HG03103 (cell line): ENCODE measurements around the gene REPS2.

Experiments used
- ATAC-seq: cut with Tn5 transposase; IDR thresholded peaks from one replicate; pipeline ENCODE4 v1.9.1; 2021; ENCODE audit warnings: low read depth; ENCODE audit not compliant: unreplicated experiment

REPS2 gene

DNA sequence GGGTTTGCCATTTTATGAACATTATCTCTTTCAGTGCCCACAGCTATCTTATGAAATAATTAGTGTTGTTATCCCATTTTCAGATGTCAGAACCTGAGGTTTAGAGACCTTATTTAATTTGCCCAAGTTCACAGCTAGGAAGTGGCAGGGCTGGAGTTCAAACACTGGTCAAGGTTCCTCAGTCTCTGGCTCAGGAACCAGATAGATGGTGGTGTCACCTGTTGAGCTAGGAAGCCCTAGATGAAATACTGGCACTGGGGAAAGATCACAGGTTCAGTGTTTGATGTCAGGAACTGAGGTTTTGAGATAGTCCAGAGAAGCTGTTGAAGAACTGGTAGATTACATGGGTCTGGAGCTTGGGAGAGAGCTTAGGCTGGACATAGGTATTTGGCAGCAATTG is 85.4 kb downstream of the REPS2 start:
- no peak for ATAC-seq

DNA sequence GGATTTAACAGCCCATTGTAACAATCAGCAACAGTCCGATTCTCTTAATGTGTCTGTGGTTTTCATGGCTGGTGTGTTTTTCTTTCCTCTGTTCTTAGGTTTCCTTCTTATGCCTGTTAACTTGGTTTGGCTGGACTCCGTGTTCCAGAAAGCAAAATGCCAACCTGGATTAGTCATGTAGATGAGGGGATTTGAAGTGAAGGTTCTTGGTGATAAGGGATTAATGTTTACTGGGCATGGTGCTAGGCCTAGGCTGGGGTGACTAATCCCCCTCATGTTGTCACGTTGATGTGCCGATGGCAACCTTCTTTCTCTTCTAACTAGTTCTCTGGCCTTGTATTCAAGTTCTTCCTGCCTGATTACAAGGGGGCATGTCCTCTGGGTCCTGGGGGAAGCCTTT is 85.9 kb downstream of the REPS2 start:
- ATAC-seq, result no peak

DNA sequence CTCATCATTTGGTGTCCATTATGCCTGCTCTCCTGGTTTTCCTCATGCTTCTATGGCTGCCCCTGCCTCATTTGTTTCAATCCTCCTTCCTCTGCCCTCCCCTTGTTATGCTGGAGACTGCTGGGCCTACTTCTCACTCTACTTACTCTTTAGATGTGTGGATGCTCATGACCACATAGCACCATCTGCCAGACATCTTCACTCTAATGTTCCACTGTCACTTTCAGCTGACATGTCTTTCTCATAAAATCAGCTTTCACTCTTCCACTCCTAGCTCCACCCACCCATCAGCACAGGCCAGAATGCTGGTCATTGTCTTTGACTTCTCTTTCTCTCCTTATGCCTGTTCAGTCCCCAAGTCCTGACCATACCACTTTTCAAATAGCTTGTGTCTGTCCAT is 86.8 kb downstream of the REPS2 start:
- ATAC-seq, result no peak

DNA sequence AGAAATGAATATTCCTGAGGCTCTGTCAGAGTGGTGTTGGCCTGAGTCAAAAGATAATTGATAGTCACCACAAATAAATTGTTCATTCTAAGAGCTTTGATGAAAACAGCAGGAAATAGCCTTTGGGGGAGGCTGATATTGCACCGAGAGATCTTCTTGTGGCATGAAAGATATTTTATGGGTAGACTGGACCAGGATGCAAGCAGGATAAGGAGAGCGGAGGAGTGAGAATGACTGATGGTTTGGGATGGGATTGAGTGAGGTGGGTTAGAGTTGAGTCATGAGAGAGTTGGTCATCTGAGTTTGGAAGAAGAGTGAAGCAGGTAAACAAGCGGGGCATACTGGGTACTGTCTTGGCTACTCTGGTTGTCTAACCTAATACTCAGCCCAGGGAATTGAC is 88.7 kb downstream of the REPS2 start:
- no peak for ATAC-seq

DNA sequence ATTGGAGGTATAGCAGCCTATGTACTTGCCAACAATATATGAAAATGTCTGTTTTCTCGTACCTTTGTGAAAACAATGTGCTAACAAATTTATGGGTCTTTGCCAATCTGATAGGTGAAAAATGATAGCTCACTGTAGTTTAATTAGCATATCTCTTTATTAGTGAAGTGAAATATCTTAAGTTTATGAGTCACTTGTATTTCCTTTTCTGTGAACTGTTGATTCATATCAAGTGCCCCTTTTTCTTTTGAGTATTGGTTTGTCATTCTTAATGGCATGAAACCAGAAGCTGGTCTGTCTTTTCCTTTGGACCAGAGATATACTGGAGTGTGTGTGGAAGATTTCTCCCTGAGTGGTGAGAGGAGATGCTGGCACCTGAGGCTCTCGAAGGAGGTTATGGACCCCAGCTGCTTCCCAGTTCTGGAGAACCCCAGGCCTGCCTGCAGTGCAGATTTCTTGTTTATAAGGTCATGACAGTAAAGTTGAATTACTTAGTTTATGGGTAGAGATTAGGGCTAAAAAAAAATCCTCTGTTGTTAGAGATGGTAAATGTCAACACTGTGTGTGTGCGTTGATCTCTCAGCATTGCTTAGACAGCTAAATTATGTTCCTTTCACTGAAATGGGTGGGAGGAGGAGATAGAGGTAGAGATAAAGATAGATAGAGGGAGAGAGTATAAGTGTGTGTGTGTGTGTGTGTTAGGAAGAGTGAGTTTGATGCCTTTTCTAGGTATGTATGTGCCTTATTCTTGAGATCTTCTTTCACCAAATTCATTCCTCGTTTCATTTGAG is 89.9 kb downstream of the REPS2 start:
- ATAC-seq, result no peak

DNA sequence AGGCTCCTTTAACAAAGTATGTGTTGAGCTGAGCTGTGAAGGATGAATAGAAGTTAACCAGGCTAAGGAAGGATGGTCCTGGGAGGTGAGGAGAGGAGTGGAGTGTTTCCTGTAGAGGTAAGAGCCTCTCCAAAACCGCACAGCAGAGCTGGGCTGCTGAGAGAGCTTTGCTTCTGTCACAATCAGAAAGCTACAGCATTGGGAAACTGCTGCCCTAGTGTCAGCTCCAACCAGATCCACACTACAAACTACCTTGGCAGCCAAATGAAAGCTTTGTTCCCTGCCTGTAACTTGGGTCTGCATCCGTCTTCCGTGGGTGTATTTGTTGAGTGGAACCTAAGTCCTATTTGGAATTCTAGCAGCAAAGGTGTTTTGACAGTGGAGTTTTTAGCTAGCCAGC is 91.8 kb downstream of the REPS2 start:
- ATAC-seq, result no peak

DNA sequence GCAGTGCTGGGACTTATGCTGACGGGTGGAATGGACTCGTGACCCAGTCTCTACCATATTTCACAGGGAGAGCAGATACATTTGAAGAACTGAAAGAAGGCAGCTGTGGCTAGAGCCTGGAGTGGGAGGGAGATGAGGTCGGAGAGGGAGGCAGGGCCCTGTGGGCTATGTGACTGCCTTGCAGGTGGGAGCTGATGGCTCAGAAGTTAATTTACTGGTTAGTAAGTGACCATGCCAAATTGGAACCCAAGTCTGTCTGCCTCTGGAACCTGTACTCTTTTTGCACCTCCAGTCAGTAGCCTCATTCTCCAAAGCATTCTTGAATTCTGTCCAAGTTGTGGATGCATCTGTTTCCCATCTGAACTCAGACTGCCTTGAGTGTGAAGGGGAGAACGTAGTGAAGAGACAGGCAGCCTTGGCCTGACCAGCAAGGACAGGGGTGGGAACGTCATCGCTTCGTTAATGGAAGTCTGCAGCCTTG is 92.3 kb downstream of the REPS2 start:
- no peak for ATAC-seq

DNA sequence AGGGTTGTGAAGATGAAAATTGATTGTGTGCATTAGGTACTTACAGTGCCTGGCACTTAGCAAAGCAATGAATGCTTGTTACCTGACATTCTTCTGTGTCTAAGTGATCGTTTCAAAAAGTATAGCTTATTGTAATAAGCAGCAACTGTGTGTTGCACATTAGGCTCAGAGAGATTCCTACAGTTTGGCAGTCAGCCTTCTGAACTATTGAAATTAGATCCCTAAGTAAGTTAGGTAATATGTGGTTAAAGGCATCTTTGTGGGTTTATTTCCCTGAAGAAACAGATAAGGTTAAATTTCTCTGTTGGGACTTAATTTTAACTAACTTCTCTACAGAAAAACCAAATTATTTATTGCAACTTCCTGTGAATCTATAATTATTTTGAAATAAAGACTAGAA is 93.4 kb downstream of the REPS2 start:
- no peak for ATAC-seq

DNA sequence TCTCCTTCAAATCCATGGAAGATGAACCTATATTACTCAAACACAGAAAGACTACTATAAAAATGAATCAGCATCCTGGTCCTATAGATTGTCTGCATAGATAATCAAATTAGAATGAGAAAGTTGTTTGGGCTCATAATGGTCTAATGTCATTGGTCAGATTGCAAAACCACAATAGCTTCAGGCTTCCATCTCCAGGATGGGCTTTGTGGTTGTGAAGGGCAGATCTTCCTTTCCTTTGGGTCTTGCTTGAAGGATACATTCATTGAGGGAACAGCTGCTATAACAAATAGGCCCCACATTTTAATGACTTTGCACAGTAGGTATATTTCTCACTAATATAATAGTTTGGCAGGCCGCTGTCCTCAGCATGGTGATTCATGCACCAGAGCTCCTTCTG is 94.3 kb downstream of the REPS2 start:
- no peak for ATAC-seq

DNA sequence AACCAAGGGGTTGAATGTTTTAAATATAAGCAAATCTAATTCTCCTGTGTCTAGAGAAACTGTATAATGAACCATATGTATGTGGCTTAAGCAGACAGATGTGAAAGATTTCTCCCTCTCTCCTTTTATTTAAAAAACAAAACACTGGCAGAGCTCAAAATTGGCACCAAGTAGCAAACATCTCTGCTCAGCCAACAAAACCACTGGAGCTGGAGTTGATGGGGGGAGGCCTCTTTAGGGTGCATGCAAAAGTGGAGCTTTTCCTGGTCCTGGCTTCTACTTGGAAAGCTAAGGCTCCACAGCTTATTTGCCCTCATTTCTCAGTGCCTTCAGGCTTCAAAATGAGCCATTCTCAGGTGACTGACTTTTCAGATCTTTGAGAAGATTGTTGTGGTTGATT is 95.6 kb downstream of the REPS2 start:
- ATAC-seq, result no peak

DNA sequence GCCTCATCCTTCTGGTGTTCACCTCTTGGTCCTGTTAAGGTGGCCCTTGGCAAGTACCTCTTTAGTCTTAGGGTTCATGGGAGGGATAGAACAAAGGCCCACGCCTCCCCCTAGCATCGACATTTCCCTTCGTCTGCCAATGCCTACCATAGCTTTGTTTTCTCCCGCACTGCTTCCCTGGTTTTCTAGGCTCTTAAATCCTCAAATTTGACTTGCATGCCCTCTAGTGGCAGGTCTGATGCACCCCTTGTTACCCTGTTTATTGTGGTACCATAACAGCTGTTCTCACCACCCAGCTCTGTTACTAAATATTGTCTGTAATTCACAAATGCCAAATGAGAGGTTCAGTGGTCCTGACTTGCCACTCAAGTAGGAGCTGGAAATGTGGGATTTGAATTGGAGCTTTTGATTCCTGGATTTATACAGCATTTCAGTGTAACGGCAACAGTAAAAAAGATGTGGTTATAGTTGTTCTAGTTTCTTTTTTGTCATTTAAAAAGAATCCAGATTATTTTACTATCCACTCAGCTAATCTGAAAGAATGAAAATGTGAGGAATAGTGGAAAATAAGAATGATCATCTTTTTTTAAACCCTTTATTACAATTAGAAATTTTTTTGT is 100.1 kb downstream of the REPS2 start:
- no peak for ATAC-seq

DNA sequence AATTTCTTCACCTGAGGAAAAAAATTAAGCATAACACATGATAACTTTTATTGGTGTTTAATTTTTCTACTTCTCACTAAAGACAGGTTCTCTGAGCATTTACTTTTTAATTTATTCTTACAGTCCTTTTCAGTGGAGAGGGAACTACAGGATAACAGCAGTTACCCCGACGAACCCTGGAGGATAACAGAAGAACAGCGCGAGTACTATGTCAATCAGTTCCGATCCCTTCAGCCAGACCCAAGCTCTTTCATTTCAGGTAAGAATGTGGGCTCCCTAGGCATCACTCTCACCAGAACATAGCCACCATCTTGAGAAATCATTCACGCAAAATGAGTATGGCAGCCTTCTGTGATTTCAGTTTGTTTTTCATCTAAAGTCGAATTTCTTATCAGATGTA is 100.8 kb downstream of the REPS2 start:
- ATAC-seq, result no peak

DNA sequence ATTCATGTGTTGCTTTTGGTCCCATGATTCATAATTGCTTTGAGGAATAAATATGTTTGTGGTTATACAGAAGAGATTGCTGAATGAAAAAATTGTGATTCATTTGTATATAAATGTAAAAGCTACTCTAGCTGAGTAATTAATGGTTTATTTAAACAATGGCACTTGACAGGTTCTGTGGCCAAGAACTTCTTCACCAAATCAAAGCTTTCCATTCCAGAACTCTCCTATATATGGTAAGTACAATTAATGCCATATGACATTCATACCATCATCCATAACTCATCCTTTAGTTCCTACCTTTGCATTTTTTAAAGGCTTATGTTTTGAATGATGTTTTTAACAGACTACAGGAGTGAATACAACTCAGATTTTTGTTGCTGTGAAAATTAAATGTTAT is 105.8 kb downstream of the REPS2 start:
- no peak for ATAC-seq

DNA sequence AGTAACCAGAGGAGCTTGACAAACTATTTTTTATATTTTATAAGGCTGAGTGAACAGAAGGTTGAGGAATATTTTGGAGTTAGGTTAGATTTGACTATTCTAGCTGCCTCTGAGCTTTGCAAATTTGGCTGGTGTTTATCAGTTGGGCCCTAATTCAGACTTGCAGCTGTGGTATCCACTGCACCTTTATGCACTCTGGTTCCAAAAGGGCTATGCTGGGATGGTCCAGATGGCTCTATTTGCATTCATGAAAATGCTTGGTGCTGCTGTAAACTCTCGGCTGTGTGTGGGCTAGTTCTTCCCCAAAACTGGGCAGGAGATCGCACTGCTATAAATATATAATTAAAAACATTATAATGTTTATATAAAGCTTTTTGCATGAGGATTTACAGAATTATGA is 106.3 kb downstream of the REPS2 start:
- no peak for ATAC-seq

DNA sequence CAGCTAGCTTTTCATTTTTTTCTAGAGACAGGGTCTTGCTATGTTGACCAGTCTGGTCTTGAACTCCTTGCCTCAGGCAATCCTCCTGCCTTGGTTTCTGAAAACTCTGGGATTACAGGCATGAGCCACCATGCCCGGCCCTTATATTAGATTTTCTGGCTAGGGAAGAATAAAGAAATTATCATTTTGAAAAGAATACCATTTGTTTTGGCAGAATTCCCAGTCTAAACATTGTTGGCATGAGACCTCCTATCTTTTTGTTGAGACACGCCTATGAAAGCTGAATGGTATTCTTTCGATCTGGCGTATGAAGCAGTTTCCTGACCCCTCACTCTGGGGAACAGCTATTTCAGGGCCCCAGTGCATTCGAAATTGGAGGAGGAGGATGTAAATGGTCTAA is 107.0 kb downstream of the REPS2 start:
- ATAC-seq, result no peak

DNA sequence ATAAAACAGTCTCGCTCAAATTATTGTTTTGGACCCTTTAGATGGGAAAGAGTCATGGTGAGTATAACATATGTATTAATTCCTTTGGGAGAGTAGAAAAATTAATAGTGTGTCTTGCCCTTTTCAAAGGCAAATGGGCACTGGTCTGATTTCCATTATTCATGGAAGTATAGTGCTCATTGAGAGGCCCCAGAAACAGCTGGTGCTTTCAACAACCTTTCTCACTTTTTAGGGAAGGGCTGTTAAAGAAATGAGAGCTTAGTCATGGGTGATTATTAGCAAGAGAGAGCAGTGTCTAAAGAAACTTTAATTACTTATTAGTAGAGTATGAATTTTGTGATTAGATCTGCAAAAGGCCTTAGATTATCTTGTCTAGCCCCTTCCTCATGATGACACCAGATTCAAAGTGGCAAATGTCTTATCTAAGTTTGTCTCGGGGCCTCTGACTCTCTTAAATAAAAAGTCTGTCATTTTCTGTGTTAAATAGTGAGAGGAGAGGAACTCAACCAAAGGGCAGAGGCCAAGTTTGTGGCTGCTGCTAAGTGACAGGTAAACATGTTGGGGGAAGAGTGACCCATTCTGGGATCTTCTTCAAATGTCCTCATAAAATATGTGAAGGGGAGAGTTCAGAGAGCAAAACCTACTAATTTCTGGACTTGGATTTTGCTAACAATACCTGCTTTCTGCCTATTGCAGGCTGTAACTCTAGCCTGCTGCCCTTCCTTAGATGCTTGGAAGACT is 110.6 kb downstream of the REPS2 start:
- ATAC-seq, result no peak

DNA sequence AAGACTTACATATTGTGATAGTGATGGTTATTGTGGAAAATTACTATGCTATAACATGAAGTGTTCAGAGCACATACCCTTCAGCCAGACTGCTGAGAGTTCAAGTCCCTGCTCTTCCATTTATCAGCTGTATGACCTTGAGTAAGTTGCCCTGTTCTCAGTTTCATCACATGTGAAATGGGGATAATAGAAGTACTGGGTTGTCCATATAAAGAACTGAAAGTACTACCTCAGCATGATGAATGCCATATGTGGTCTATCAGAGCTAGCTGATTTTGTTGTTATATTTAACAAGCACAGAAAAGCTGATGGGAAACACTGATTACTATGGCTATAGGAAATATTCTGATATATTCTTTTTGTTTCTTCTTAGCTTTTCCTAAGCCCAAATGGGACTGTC is 115.6 kb downstream of the REPS2 start:
- ATAC-seq, result no peak

DNA sequence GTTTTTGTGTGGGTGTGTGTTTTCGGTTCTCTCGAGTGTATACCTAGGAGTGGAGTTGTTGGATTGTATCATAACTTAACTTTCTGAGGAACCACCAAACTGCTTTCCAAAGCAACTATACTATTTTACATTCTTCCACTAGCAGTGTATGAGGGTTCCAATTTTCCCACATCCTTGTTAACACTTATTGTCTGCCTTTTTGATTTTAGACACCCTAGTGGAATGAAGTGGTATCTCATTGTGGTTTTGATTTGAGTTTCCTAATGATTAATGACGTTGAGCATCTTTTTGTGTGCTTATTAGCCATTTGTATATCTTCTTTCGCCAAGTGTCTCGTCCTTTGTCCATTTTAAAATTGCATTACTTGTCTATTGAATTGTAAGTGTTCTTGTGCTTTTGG is 118.6 kb downstream of the REPS2 start:
- ATAC-seq, result no peak

DNA sequence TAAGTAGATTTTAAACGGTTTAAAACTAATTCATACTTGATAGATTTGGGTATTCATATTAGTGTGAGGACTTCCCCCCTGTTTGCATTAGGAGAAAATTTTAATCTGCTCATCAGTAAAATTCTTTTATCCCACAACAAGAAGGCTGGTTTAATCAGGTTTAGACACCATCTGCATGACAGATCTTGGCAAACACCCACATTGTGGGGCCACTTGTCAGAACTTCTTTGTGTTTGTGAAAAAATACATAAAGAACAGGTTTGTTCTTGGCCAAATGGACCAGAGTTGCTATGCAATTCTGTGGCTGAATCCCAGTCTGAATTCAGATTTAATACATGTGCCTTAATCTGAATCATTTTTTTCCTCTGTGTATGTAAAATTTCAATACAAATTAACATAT is 121.1 kb downstream of the REPS2 start:
- no peak for ATAC-seq

DNA sequence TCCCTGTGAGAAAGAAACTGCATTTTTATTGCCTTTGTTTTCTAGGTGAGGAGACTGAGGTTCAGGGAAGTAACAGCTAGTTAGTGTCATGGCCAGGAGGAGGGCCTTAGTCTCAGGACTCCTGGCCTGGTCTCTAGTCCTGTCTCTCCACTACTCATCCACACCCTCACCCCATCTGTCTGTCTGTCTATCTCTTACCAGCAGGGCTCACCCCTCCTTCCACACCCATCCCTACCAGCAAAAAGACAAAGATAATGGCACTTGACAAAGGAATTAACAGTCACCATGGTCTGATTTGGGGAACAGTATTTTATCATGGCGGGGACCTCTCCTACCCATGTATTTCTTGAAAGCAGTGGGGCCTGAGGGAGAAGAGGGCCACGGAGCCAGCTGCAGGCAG is 125.8 kb downstream of the REPS2 start:
- ATAC-seq, result no peak

DNA sequence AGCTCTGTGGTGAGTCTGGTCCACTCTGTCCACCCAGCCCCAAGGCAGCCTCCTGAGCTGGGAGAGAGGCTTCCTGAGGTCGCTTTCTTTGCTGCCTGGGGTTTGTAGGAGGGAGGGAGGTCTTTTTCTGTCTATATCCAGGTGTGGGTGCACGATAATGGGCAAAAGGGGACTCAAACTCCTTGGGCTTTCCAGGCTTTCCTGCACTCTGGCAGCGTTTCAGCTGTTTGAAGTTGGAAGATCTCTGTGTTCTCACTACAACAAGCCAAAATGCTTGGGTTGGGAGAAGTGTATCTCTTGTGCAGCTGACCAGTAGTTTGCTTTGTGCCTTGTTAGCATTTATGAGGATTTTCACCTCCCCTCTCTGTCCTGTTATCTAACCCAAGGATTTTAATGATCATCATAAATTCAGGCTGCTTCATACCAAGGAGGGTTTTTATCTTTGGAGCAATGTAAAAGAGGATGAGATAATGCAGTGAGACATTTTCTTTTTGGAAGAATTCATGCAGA is 126.3 kb downstream of the REPS2 start:
- ATAC-seq, result no peak

DNA sequence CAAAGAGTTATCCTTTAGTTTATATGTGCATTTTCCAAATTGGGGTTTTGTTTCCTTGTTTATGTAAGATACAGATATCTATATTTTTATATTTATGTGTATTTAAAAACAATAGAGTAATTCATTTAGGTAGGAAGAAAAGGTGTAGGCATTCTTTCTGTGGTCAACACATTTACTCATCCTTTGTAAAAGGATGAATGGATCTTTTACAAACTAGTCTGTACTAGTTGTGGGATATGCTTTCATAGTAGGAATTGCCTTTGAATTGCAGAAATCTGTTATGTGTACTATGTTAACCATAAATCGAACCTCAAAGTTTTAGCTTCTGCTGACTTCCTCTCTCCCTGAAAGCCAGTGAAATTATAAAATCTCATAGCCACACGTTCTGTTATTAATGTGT is 128.5 kb downstream of the REPS2 start:
- no peak for ATAC-seq
